ENCODE results near the gene COPRS.

DNA sequence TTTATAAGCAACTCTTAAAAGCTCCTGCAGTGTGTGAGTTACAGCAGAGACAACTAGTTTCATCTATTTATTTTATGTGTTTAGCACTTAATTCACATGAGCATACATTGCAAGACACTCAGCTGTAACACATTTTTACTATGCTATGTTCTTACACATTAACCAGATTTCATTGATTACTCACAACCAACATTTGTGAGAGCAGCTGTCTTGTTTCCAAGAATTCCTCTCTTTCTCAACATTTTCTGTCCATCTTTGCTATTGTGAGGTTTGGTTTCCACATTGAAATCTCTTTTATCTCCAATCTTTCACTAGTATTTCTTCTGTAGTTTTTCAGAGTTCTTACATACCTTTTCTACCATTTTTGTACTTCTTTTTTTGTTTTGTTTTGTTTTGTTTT is 51.2 kb downstream of the COPRS start:
- TF ChIP-seq BHLHE40 (IDR thresholded peaks at IDR 0.05; ENCODE audit: borderline replicate concordance) (no peak), ELF4 (IDR thresholded peaks at IDR 0.05) (no peak), HDGF (IDR thresholded peaks at IDR 0.05; ENCODE audit: borderline replicate concordance) (no peak), ARNT (IDR thresholded peaks at IDR 0.05) (no peak), TARDBP (IDR thresholded peaks at IDR 0.05) (no peak)
